CD4-positive, alpha-beta T cell (primary cell): ENCODE measurements around the gene THOC1. TPM values are rescaled to one million over a fixed set of nuclear protein-coding genes. Genes with fewer than 3 reads are reported as not detected.

Experiments
- ATAC-seq: fragments of 200-7000 bp; cut with Tn5 transposase; one replicate; pipeline ENCODE4 v1.10.0; 2022; ENCODE audit warnings: mild to moderate bottlenecking; ENCODE audit not compliant: poor library complexity
- CTCF ChIA-PET: fragments of 350-600 bp; sonication (Branson Sonifier 250); formaldehyde crosslinking; loops from one replicate; lab custom pipeline; 2021; ENCODE audit warnings: antibody characterized with exemption, inconsistent platforms; lab: Charles Lee
- POLR2A ChIA-PET: fragments of 350-600 bp; sonication (Branson Sonifier 250); formaldehyde crosslinking; loops from one replicate; lab custom pipeline; 2021; ENCODE audit warnings: antibody characterized with exemption, inconsistent platforms; lab: Charles Lee
- DNase-seq, 14 experiments: peaks; one replicate each; pipeline ENCODE4 v3.0.0-alpha.2; 2013 to 2020; ENCODE audit warnings: mixed read lengths in 2 of 14
- H3K27ac ChIP-seq, 2 donors: one replicate each; pipeline versions ENCODE4 v1.5.1 to v1.7.0; 2013; ENCODE audit warnings: low read length in 2 of 2, low read depth in 1 of 2, mild to moderate bottlenecking in 1 of 2
- H3K27me3 ChIP-seq, 2 experiments: 1 replicate in 1 of 2; 2 replicates in 1 of 2; pipeline versions ENCODE4 v1.6.1 to v1.7.0; 2013; ENCODE audit warnings: low read length in 2 of 2, control low read depth in 1 of 2, mild to moderate bottlenecking in 1 of 2, moderate library complexity in 1 of 2; ENCODE audit not compliant: insufficient read depth in 2 of 2, control insufficient read depth in 1 of 2
- H3K36me3 ChIP-seq: one replicate; pipeline ENCODE4 v1.6.1; 2013; ENCODE audit warnings: low read length, control low read depth; ENCODE audit not compliant: insufficient read depth
- H3K4me1 ChIP-seq: one replicate; pipeline ENCODE4 v1.6.1; 2013; ENCODE audit warnings: low read length, control low read depth; ENCODE audit not compliant: insufficient read depth
- H3K4me3 ChIP-seq: one replicate; pipeline ENCODE4 v1.5.1; 2013; ENCODE audit warnings: mild to moderate bottlenecking, low read length, moderate library complexity
- H3K9me3 ChIP-seq, 2 experiments: 1 replicate in 1 of 2; 2 replicates in 1 of 2; pipeline versions ENCODE4 v1.6.1 to v1.7.0; 2013; ENCODE audit warnings: low read length in 2 of 2, mild to moderate bottlenecking in 2 of 2, control low read depth in 1 of 2, moderate library complexity in 1 of 2; ENCODE audit not compliant: control insufficient read depth in 1 of 2, insufficient read depth in 1 of 2
- H3K27ac Mint-ChIP-seq: one replicate; pipeline ENCODE4 v1.8.0; 2020; ENCODE audit warnings: mixed read lengths
- H3K27me3 Mint-ChIP-seq: one replicate; pipeline ENCODE4 v1.8.0; 2021; ENCODE audit warnings: mixed read lengths
- H3K36me3 Mint-ChIP-seq: one replicate; pipeline ENCODE4 v1.8.0; 2021; ENCODE audit warnings: low read depth, mixed read lengths
- H3K4me1 Mint-ChIP-seq: one replicate; pipeline ENCODE4 v1.8.0; 2021; ENCODE audit warnings: low read depth, mixed read lengths
- H3K4me3 Mint-ChIP-seq: one replicate; pipeline ENCODE4 v1.8.0; 2020; ENCODE audit warnings: mild to moderate bottlenecking, mixed read lengths
- H3K9me3 Mint-ChIP-seq: one replicate; pipeline ENCODE4 v1.8.0; 2020; ENCODE audit warnings: mixed read lengths
- intact Hi-C, 2 experiments: fragments of 100-400 bp; cut with DNase I in 1 of 2; cut with micrococcal nuclease in 1 of 2; formaldehyde crosslinking; loops; one replicate each; pipeline versions ENCODE4 v1.15.1 to v1.9.0; 2023 to 2025; cut with DNase I, micrococcal nuclease
- total RNA-seq, 174 experiments: library from RNA in 2 of 174; stranded (reverse) in 2 of 174; gene quantifications; one replicate each; pipeline ENCODE4 v1.2.3 and lab custom pipeline; 2021 to 2026
- TF ChIP-seq, protein P1 (sequence below): fragments of 200-600 bp; IDR thresholded peaks from one replicate; pipeline ENCODE4 v1.8.0; 2022; ENCODE audit warnings: antibody characterized with exemption, mild to moderate bottlenecking

The THOC1 gene
- total RNA-seq, 2 experiments from 2014 or later, result 92.9 to 96.5 TPM

- H3K4me3 Mint-ChIP-seq, result no peak overlapping the region
- no peak overlapping the region for H3K27ac Mint-ChIP-seq
- TF ChIP-seq, protein P1, sequence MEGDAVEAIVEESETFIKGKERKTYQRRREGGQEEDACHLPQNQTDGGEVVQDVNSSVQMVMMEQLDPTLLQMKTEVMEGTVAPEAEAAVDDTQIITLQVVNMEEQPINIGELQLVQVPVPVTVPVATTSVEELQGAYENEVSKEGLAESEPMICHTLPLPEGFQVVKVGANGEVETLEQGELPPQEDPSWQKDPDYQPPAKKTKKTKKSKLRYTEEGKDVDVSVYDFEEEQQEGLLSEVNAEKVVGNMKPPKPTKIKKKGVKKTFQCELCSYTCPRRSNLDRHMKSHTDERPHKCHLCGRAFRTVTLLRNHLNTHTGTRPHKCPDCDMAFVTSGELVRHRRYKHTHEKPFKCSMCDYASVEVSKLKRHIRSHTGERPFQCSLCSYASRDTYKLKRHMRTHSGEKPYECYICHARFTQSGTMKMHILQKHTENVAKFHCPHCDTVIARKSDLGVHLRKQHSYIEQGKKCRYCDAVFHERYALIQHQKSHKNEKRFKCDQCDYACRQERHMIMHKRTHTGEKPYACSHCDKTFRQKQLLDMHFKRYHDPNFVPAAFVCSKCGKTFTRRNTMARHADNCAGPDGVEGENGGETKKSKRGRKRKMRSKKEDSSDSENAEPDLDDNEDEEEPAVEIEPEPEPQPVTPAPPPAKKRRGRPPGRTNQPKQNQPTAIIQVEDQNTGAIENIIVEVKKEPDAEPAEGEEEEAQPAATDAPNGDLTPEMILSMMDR, result no peak
- no peaks in the 10 kb centered on the region for H3K9me3 ChIP-seq
- DNase-seq, result no peak
- H3K27me3 Mint-ChIP-seq, result no peaks in the 10 kb centered on the region
- no peak overlapping the region for H3K27ac ChIP-seq
- no peaks in the 10 kb centered on the region for H3K4me1 ChIP-seq
- no peak overlapping the region for H3K4me3 ChIP-seq
- peaks cover 87% of the 10 kb centered on the region for H3K36me3 ChIP-seq
- no peaks in the 10 kb centered on the region for H3K27me3 ChIP-seq
- no peaks in the 10 kb centered on the region for H3K9me3 Mint-ChIP-seq
- ATAC-seq, result no peak
- peaks cover 98% of the 10 kb centered on the region for H3K36me3 Mint-ChIP-seq
- ChIA-PET CTCF (no interaction called here), POLR2A (no interaction called here)
- intact Hi-C loops, result no loop called here
- H3K4me1 Mint-ChIP-seq, result no peaks in the 10 kb centered on the region
Observed at GRCh38 chr18:213966-214365, 53.9 kb downstream of the THOC1 start.

DNA sequence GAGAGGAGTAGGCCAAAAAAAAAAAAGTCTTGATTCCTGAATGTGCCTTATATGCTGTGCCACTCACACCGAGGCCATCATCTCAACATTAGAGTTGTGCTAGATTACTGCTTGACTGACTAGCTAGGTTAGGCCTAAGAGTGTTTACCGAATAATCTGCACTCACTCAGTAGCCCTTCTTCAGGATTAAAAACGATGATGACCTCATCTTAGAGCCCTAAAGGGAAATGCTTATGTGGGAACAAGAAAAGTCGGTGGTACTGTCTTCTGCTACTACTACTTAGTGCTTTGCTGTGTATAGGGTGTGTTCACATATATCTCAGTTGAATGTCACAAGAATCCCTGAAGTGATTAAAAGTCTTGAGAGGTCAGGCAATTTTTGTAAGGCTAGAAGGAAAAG is 54.3 kb downstream of the THOC1 start:
- Histone ChIP-seq H3K27ac (no peak overlapping the region), H3K4me3 (no peak overlapping the region), H3K36me3 (peaks cover 83% of the 10 kb centered on the region), H3K9me3 (no peaks in the 10 kb centered on the region), H3K27me3 (no peaks in the 10 kb centered on the region), H3K4me1 (no peaks in the 10 kb centered on the region)
- TF ChIP-seq, protein P1, result no peak
- no peak overlapping the region for H3K4me3 Mint-ChIP-seq
- no peak for DNase-seq
- no peak overlapping the region for H3K27ac Mint-ChIP-seq
- H3K27me3 Mint-ChIP-seq, result no peaks in the 10 kb centered on the region
- ChIA-PET CTCF (no interaction called here), POLR2A (no interaction called here)
- ATAC-seq, result no peak
- peaks cover 96% of the 10 kb centered on the region for H3K36me3 Mint-ChIP-seq
- no peaks in the 10 kb centered on the region for H3K9me3 Mint-ChIP-seq
- intact Hi-C loops, result no loop called here
- H3K4me1 Mint-ChIP-seq, result no peaks in the 10 kb centered on the region

DNA sequence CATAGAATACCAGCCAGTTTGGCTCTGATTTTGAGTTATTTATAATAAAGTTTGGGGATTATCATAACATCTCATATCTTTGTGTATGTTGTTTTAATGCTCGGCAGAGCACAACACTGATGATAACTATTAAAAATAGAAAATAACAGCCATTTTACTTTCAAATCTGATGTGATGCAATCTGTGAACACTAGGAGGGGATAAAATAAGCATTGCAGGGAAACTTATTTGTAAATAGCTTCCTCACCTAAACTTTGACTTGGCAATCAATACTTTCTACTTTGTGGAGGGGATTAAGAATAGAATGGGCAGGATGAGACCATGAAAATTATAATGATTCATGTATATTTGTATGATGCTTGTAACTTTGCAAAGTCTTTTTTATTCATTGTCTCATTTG is 55.1 kb downstream of the THOC1 start:
- H3K4me1 Mint-ChIP-seq, result no peaks in the 10 kb centered on the region
- TF ChIP-seq, protein P1, result no peak
- no peaks in the 10 kb centered on the region for H3K4me1 ChIP-seq
- H3K9me3 Mint-ChIP-seq, result no peaks in the 10 kb centered on the region
- DNase-seq, result no peak
- POLR2A ChIA-PET, result no interaction called here
- H3K36me3 Mint-ChIP-seq, result peaks cover 96% of the 10 kb centered on the region
- H3K27me3 Mint-ChIP-seq, result no peaks in the 10 kb centered on the region
- H3K27ac Mint-ChIP-seq, result peak overlapping the region; percentile 66
- H3K36me3 ChIP-seq, result peaks cover 76% of the 10 kb centered on the region
- no peaks in the 10 kb centered on the region for H3K27me3 ChIP-seq
- H3K27ac ChIP-seq, result no peak overlapping the region
- CTCF ChIA-PET, result interaction anchor here (1.4 kb wide), 1 partner anchor 17 kb away, joined by 4 read pairs; no protein-coding TSS in a partner anchor
- no peaks in the 10 kb centered on the region for H3K9me3 ChIP-seq
- intact Hi-C loops, result no loop called here
- no peak for ATAC-seq
- H3K4me3 ChIP-seq, result no peak overlapping the region
- H3K4me3 Mint-ChIP-seq, result no peak overlapping the region
